IPS DF 6.9 (cell line): ENCODE data around the gene SLC8A2.
"Not testable (repeated sequence)": the region's sequence is repeated elsewhere in the genome, so short reads cannot be mapped to it uniquely, and the experiment has no call there.

ENCODE experiments used
- DNase-seq: peaks from one replicate; pipeline ENCODE4 v3.0.0-alpha.2; 2013; ENCODE audit warnings: low read depth, low spot score
- H3K27ac ChIP-seq: one replicate; pipeline ENCODE4 v1.5.1; 2013; ENCODE audit warnings: low read length, control low read depth
- H3K27me3 ChIP-seq: 2 replicates; pipeline ENCODE4 v1.6.1; 2013; ENCODE audit warnings: mild to moderate bottlenecking, low read length; ENCODE audit not compliant: control insufficient read depth, insufficient read depth
- H3K36me3 ChIP-seq: 2 replicates; pipeline ENCODE4 v1.6.1; 2013; ENCODE audit warnings: low read length; ENCODE audit not compliant: control insufficient read depth, insufficient read depth
- H3K4me1 ChIP-seq: 2 replicates; pipeline ENCODE4 v1.6.1; 2013; ENCODE audit warnings: low read length; ENCODE audit not compliant: control insufficient read depth, insufficient read depth
- H3K4me3 ChIP-seq: 2 replicates; pipeline ENCODE4 v1.5.1; 2013; ENCODE audit warnings: mild to moderate bottlenecking, low read length
- H3K9me3 ChIP-seq: 2 replicates; pipeline ENCODE4 v1.6.1; 2013; ENCODE audit warnings: low read length, inconsistent platforms; ENCODE audit not compliant: control insufficient read depth, insufficient read depth
- WGBS: extraction: QIAGEN DNeasy Blood & Tissue Kit; methylation state at CpG from one replicate; pipeline ENCODE4 v1.1.7; 2013; ENCODE audit warnings: mixed read lengths, missing lambda C conversion rate; ENCODE audit not compliant: insufficient read length, insufficient coverage; 5-methylcytosine and 5-hydroxymethylcytosine counted together

SLC8A2 gene

GRCh38 chr19:47486900-47487299 is 15.2 kb upstream of the SLC8A2 start:
- no peak overlapping the region for H3K27ac ChIP-seq
- no CpG with 5 or more reads among the region's 9 CpGs for WGBS
- peaks cover 2% of the 10 kb centered on the region; the same call in 1 of the 2 replicates for H3K4me1 ChIP-seq
- H3K27me3 ChIP-seq: no peaks in the 10 kb centered on the region
- H3K9me3 ChIP-seq: no peaks in the 10 kb centered on the region
- H3K36me3 ChIP-seq: peaks cover 6% of the 10 kb centered on the region
- H3K4me3 ChIP-seq: no peak overlapping the region
- no peak for DNase-seq

- H3K27ac ChIP-seq, DNase-seq, H3K4me1 ChIP-seq, H3K4me3 ChIP-seq, H3K27me3 ChIP-seq, H3K36me3 ChIP-seq, H3K9me3 ChIP-seq: not testable (repeated sequence)
- WGBS: no CpG with 5 or more reads among the region's 13 CpGs
Measured at GRCh38 chr19:47486220-47486619, 14.5 kb upstream of the SLC8A2 start.

DNA sequence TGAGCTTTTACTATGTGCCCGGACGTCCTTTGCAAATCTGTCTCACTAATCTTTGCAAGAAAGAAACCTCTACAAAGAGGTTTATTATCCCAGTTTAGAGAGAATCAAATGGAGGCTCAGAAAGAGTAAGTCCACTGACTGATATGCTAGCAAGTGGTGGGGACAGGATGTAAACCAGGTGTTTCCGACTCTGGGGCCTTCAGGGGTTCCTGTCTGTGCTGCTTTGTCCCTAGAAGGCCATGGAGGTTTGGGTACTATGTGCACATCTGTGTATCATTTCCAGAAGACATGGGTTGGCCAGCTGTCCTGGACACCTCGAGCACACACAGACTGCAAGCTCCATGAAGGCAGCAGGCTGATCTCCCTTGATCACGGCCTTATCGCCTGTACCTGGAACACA is 13.5 kb upstream of the SLC8A2 start:
- DNase-seq: no peak
- H3K9me3 ChIP-seq: no peaks in the 10 kb centered on the region
- H3K36me3 ChIP-seq: peaks cover 5% of the 10 kb centered on the region; the same call in 1 of the 2 replicates
- WGBS: no CpG with 5 or more reads among the region's 6 CpGs
- H3K27ac ChIP-seq: no peak overlapping the region
- no peaks in the 10 kb centered on the region; the same call in 1 of the 2 replicates for H3K4me1 ChIP-seq
- H3K27me3 ChIP-seq: no peaks in the 10 kb centered on the region
- no peak overlapping the region for H3K4me3 ChIP-seq

DNA sequence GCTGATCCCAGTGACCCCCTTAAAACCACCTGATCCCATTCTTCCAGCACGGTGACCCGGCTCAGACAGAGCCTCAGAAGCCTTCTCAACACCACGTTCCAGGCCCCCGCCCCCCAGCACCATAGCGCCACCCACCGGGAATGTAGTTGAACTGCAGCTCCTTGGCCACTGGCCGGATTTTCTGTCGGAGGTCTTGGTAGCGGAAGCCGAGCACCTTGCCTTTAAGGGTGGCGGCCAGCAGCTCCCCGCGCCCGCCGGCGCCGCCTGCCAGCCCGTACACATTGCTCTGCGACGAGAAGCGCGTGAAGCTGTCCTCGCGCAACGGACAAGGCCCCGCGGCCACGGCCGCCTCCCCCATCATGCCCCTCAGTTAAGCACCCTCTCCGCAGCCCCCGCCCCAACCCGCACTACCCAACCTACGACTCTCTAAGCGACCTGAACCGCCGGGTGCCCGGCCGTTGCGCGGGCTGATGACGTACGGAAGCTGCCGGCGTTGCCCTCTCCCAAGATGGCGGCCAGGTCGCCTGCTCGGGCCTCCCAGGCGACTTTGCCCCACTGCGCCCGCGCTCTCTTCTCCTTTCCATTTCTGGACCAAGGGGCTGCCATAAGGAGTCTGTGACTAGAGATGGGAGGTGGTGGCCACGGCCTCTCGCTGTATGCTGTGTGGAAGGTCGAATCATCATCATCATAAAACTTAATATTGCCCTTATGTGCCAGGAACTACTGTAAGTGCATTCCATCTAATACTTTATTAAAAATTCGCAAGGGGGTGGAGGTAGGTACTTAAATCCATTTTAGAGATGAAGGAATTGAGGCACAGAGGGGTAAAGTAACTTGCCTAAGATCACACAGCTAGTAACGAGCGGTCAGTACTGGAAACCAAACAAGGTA is 12.4 kb upstream of the SLC8A2 start, which contains the start of gene KPTN:
TSS of gene KPTN (minus strand) at position 420 of the 891 bp plus-strand sequence. CDS start at position 361, 59 bp downstream.
- Histone ChIP-seq H3K9me3 (no peaks in the 10 kb centered on the region), H3K36me3 (no peaks in the 10 kb centered on the region), H3K4me1 (no peaks in the 10 kb centered on the region; the same call in 1 of the 2 replicates), H3K27me3 (no peaks in the 10 kb centered on the region), H3K27ac (no peak within 1 kb of the TSS), H3K4me3 (peak within 1 kb of the TSS; percentile 57; the same call in 1 of the 2 replicates)
- WGBS: no CpG with 5 or more reads among the region's 57 CpGs
- DNase-seq: peak; percentile 61

GRCh38 chr19:47483200-47483599 is 11.5 kb upstream of the SLC8A2 start:
- no peak overlapping the region for H3K4me3 ChIP-seq
- H3K27ac ChIP-seq: no peak overlapping the region
- H3K36me3 ChIP-seq: no peaks in the 10 kb centered on the region
- DNase-seq: no peak
- no CpG with 5 or more reads among the region's 15 CpGs for WGBS
- no peaks in the 10 kb centered on the region for H3K27me3 ChIP-seq
- H3K4me1 ChIP-seq: no peaks in the 10 kb centered on the region; the same call in 1 of the 2 replicates
- no peaks in the 10 kb centered on the region for H3K9me3 ChIP-seq

GRCh38 chr19:47481460-47482052 is 9.9 kb upstream of the SLC8A2 start:
- WGBS: no CpG with 5 or more reads among the region's 4 CpGs
- H3K9me3 ChIP-seq: no peaks in the 10 kb centered on the region
- no peaks in the 10 kb centered on the region for H3K27me3 ChIP-seq
- H3K4me1 ChIP-seq: no peaks in the 10 kb centered on the region; the same call in 1 of the 2 replicates
- H3K36me3 ChIP-seq: peaks cover 3% of the 10 kb centered on the region; the same call in 1 of the 2 replicates
- no peak overlapping the region for H3K4me3 ChIP-seq
- no peak for DNase-seq
- no peak overlapping the region for H3K27ac ChIP-seq

- no CpG with 5 or more reads among the region's 16 CpGs for WGBS
- Histone ChIP-seq H3K27me3 (no peaks in the 10 kb centered on the region), H3K27ac (no peak overlapping the region), H3K36me3 (peaks cover 6% of the 10 kb centered on the region; the same call in 1 of the 2 replicates), H3K4me1 (no peaks in the 10 kb centered on the region; the same call in 1 of the 2 replicates), H3K9me3 (no peaks in the 10 kb centered on the region), H3K4me3 (no peak overlapping the region)
- no peak for DNase-seq
Measured at GRCh38 chr19:47480658-47481057, 9.0 kb upstream of the SLC8A2 start.

DNA sequence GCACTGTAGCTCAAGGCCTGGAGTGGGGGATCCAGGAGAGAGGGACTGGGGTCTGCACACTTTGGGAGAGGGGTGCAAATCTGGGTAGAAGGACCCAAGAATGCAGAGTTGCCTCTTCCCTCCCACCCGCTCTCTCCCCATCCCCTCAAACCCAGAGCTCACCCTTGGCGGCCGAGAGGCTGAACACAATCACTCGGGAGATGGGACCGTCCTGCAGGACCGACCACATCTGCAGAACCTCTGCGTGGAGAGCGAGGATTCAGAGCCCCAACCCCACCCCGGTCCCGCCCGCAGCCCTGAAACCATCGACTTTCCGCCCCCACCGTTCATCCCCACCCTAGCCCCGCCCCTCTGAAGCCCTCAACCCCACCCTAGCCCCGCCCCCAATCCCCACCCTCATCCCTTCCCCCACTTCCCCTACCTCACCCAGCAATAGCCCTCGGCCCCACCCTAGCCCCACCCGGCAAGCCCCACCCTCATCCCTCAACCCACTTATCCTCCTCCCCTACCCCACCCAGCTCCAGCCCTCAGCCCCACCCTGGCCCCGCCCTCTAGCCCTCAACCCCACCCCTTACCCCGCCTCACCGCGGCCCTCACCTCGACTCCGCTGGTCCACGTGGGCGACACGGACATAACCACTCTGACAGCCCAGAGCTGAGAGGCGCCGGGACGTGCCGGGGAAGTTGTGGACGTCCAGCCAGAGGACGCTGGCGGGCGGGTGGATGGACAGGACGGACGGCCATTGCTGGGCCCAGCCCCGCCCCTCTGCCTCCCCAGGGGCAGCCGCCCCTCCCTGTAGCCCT is 8.2 kb upstream of the SLC8A2 start:
- peak overlapping the region; percentile 57; the same call in 1 of the 2 replicates for H3K4me3 ChIP-seq
- H3K27ac ChIP-seq: no peak overlapping the region
- DNase-seq: peak; percentile 43
- WGBS: no CpG with 5 or more reads among the region's 39 CpGs
- H3K36me3 ChIP-seq: peaks cover 6% of the 10 kb centered on the region; the same call in 1 of the 2 replicates
- H3K9me3 ChIP-seq: no peaks in the 10 kb centered on the region
- H3K27me3 ChIP-seq: no peaks in the 10 kb centered on the region
- H3K4me1 ChIP-seq: no peaks in the 10 kb centered on the region; the same call in 1 of the 2 replicates

DNA sequence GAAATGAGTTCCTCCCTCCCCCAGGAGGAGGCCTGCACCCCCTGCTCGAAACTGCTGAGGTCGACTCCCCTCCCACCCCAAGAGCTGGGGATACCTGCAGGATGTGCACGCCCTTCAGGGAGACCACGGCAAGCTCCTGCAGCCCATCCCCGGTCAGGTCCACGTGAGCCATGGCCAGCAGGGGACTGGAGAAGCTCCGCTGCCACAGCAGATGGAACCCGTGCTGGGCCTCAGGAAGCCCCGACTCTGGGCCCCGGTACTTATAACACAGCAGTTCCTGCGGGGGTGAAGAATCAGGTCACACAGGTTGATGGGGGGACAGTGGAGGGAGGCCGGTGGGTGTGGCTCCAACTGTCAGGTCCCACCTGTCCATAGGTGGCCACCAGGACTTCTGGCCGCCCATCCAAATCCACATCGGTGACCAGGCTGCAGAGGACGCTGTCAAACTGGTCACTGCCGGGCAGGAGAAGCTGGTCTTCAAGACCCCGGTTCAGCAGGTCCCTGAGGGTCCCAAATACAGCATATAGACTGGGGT is 4.8 kb upstream of the SLC8A2 start:
- H3K27me3 ChIP-seq: no peaks in the 10 kb centered on the region
- peaks cover 6% of the 10 kb centered on the region; the same call in 1 of the 2 replicates for H3K36me3 ChIP-seq
- peaks cover 2% of the 10 kb centered on the region for H3K4me1 ChIP-seq
- no CpG with 5 or more reads among the region's 17 CpGs for WGBS
- no peak for DNase-seq
- H3K27ac ChIP-seq: no peak overlapping the region
- no peaks in the 10 kb centered on the region for H3K9me3 ChIP-seq
- no peak overlapping the region for H3K4me3 ChIP-seq

DNA sequence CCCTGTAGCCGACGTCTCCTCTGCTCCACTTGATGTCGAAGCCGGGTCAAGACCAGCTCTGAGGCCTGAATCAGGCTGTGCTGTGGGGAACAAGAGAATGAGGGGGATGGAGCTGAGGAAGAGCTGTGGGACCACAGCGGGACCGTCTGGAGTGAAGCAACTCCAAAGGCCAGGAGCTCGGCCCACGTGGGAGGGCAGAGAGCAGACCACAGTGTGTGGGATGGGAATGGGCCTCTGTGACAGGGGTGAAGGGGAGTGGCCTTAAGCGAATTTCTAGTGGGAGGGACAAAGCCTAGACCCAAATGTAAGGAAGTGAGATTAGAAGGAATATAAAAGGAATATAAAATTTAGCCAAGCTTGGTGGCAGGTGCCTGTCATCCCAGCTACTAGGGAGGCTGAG is 3.8 kb upstream of the SLC8A2 start:
- Histone ChIP-seq H3K4me3 (no peak overlapping the region), H3K9me3 (no peaks in the 10 kb centered on the region), H3K4me1 (peaks cover 2% of the 10 kb centered on the region), H3K27ac (no peak overlapping the region), H3K36me3 (peaks cover 6% of the 10 kb centered on the region; the same call in 1 of the 2 replicates), H3K27me3 (no peaks in the 10 kb centered on the region)
- DNase-seq: no peak
- no CpG with 5 or more reads among the region's 9 CpGs for WGBS
